Peyer's patch (tissue), 4 donors: ENCODE results near the gene KCNIP4. TPM values are rescaled to one million over a fixed set of nuclear protein-coding genes. Genes with fewer than 3 reads are reported as not detected.

Experiments used
- DNase-seq, 3 donors: peaks; one replicate each; pipeline ENCODE4 v3.0.0-alpha.2; 2017 to 2019
- H3K27ac ChIP-seq, 4 donors: fragments of 200-600 bp; sonication (generic); one replicate each; pipeline ENCODE4 v1.5.1; 2016 to 2019
- H3K27me3 ChIP-seq, 2 donors: fragments of 200-600 bp; sonication (generic); one replicate each; pipeline ENCODE4 v1.5.1; 2019
- H3K36me3 ChIP-seq, 3 donors: fragments of 200-600 bp; sonication (generic); one replicate each; pipeline ENCODE4 v1.5.1; 2016 to 2019
- H3K4me1 ChIP-seq, 4 donors: fragments of 200-600 bp; sonication (generic); one replicate each; pipeline ENCODE4 v1.5.1; 2016 to 2019
- H3K4me3 ChIP-seq, 4 donors: fragments of 200-600 bp; sonication (generic); 1 replicate in 3 of 4; 2 replicates in 1 of 4; pipeline ENCODE4 v1.5.1; 2016 to 2019; ENCODE audit warnings: mild to moderate bottlenecking in 1 of 4
- H3K9me3 ChIP-seq, 4 donors: fragments of 200-600 bp; sonication (generic); one replicate each; pipeline ENCODE4 v1.5.1; 2016 to 2019; ENCODE audit warnings: mild to moderate bottlenecking in 1 of 4
- CTCF ChIP-seq, 6 experiments: fragments of 450-650 bp in 4 of 6; fragments of 200-600 bp in 2 of 6; sonication (generic) in 1 of 6; IDR thresholded peaks; one replicate each; pipeline ENCODE4 v1.5.1; 2017 to 2019; ENCODE audit warnings: antibody characterized with exemption in 6 of 6, mild to moderate bottlenecking in 3 of 6, moderate library complexity in 1 of 6
- POLR2A ChIP-seq, 2 donors: fragments of 450-650 bp; IDR thresholded peaks; one replicate each; pipeline ENCODE4 v1.5.1; 2017; ENCODE audit warnings: antibody characterized with exemption in 2 of 2, mild to moderate bottlenecking in 2 of 2, moderate library complexity in 2 of 2
- total RNA-seq, 4 donors: library from RNA; depleted of rRNA; stranded (reverse); fragments of >200 nt; gene quantifications; one replicate each; pipeline ENCODE4 v1.1.0, GENCODE V29; 2016

The KCNIP4 gene
- total RNA-seq, 4 donors from 2014 or later: 2.8 TPM; not detected in 3

GRCh38 chr4:21013501-21013900, 935.1 kb downstream of the KCNIP4 start:
- no peaks in the 10 kb centered on the region for H3K27me3 ChIP-seq
- H3K36me3 ChIP-seq: no peaks in the 10 kb centered on the region
- H3K4me1 ChIP-seq: no peaks in the 10 kb centered on the region
- no peak for TF ChIP-seq CTCF (IDR thresholded peaks at IDR 0.05)
- no peak for TF ChIP-seq POLR2A (IDR thresholded peaks at IDR 0.05)
- no peaks in the 10 kb centered on the region for H3K9me3 ChIP-seq
- H3K27ac ChIP-seq: no peak overlapping the region
- no peak overlapping the region for H3K4me3 ChIP-seq
- no peak for DNase-seq

- no peaks in the 10 kb centered on the region for H3K9me3 ChIP-seq
- no peak for DNase-seq
- no peak overlapping the region for H3K4me3 ChIP-seq
- H3K4me1 ChIP-seq: no peaks in the 10 kb centered on the region
- no peaks in the 10 kb centered on the region for H3K36me3 ChIP-seq
- H3K27ac ChIP-seq: no peak overlapping the region
- no peak for TF ChIP-seq CTCF (IDR thresholded peaks at IDR 0.05)
- no peak for TF ChIP-seq POLR2A (IDR thresholded peaks at IDR 0.05)
- no peaks in the 10 kb centered on the region for H3K27me3 ChIP-seq
These were observed 935.7 kb downstream of the KCNIP4 start for GRCh38 chr4:21012851-21013331.

GRCh38 chr4:21011106-21011505, 937.5 kb downstream of the KCNIP4 start:
- H3K9me3 ChIP-seq: no peaks in the 10 kb centered on the region
- no peaks in the 10 kb centered on the region for H3K4me1 ChIP-seq
- H3K4me3 ChIP-seq: no peak overlapping the region
- no peaks in the 10 kb centered on the region for H3K27me3 ChIP-seq
- H3K36me3 ChIP-seq: no peaks in the 10 kb centered on the region
- TF ChIP-seq CTCF (IDR thresholded peaks at IDR 0.05): no peak
- no peak for TF ChIP-seq POLR2A (IDR thresholded peaks at IDR 0.05)
- DNase-seq: no peak
- H3K27ac ChIP-seq: no peak overlapping the region

GRCh38 chr4:21009956-21010355, 938.6 kb downstream of the KCNIP4 start:
- DNase-seq: no peak
- no peak for TF ChIP-seq CTCF (IDR thresholded peaks at IDR 0.05)
- no peak for TF ChIP-seq POLR2A (IDR thresholded peaks at IDR 0.05)
- H3K4me1 ChIP-seq: no peaks in the 10 kb centered on the region
- H3K4me3 ChIP-seq: no peak overlapping the region
- no peak overlapping the region for H3K27ac ChIP-seq
- H3K27me3 ChIP-seq: no peaks in the 10 kb centered on the region
- no peaks in the 10 kb centered on the region for H3K36me3 ChIP-seq
- H3K9me3 ChIP-seq: no peaks in the 10 kb centered on the region

GRCh38 chr4:21005647-21006046, 942.9 kb downstream of the KCNIP4 start:
- Histone ChIP-seq H3K36me3 (no peaks in the 10 kb centered on the region), H3K4me1 (no peaks in the 10 kb centered on the region), H3K9me3 (no peaks in the 10 kb centered on the region), H3K27ac (no peak overlapping the region), H3K4me3 (no peak overlapping the region), H3K27me3 (no peaks in the 10 kb centered on the region)
- no peak for DNase-seq
- TF ChIP-seq POLR2A (IDR thresholded peaks at IDR 0.05): no peak
- no peak for TF ChIP-seq CTCF (IDR thresholded peaks at IDR 0.05)

GRCh38 chr4:21002976-21003375, 945.6 kb downstream of the KCNIP4 start:
- no peak overlapping the region for H3K27ac ChIP-seq
- H3K27me3 ChIP-seq: no peaks in the 10 kb centered on the region
- no peak for DNase-seq
- no peaks in the 10 kb centered on the region for H3K36me3 ChIP-seq
- TF ChIP-seq CTCF (IDR thresholded peaks at IDR 0.05): no peak
- no peak for TF ChIP-seq POLR2A (IDR thresholded peaks at IDR 0.05)
- no peaks in the 10 kb centered on the region for H3K9me3 ChIP-seq
- H3K4me3 ChIP-seq: no peak overlapping the region
- no peaks in the 10 kb centered on the region for H3K4me1 ChIP-seq
